ENCODE measurements around the gene PDE4D. TPM values are rescaled to one million over a fixed set of nuclear protein-coding genes. Genes with fewer than 3 reads are reported as not detected.

Gene PDE4D
- total RNA-seq, 1 experiment from 2014 or later, result 3.6 TPM

DNA sequence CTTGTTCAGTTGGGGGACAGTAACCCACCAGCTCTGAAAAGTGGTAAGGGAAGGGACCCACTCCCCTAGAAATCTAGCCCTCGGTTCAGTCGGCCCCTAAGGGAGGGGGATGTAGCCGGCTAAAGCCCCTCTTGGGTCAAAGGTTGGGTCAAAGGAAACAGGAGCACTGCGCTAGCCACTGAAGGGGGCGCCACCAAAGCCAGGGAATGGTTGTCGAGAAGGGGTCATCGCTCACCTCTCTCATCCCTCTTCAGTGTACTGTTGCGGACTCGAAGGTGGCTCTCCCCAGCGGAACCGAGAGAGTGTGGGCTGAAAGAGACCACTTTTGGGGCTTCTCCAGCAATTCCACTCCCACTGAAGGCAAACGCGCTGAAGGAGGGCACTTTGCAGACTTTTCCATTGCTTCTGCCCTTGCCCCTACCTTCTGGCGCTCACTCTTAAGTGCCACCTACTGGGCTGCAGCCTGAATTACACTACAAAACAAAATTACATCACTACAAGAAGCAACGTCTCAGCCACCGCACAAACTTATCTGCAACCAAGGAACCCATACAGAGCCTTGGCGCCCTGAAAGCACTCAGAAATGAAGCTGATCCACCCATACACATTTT lies 396.9 kb downstream of the PDE4D start:
- no peak overlapping the region for H3K4me2 ChIP-seq (ENCODE audit: low read length)
- H3K9me2 ChIP-seq (replicated peaks; ENCODE audit: low read length), result no peaks in the 10 kb centered on the region
- H3K79me2 ChIP-seq (ENCODE audit: low read length), result no peaks in the 10 kb centered on the region
- CTCF ChIA-PET, result interaction anchor here (0.6 kb wide), 1 partner anchor 309 kb away, joined by 4 read pairs; no protein-coding TSS in a partner anchor
- no peaks in the 10 kb centered on the region for H3K27me3 ChIP-seq (ENCODE audit: low read length)
- no peaks in the 10 kb centered on the region for H4K20me1 ChIP-seq (ENCODE audit: low read length)
- no peak overlapping the region for H3K4me3 ChIP-seq (ENCODE audit: low read length)
- POLR2A ChIA-PET (ENCODE audit: unreplicated experiment), result no interaction called here
- TF ChIP-seq EZH2phosphoT487 (IDR thresholded peaks at IDR 0.05; ENCODE audit: borderline replicate concordance, low read length), result no peak
- TF ChIP-seq, protein P1, sequence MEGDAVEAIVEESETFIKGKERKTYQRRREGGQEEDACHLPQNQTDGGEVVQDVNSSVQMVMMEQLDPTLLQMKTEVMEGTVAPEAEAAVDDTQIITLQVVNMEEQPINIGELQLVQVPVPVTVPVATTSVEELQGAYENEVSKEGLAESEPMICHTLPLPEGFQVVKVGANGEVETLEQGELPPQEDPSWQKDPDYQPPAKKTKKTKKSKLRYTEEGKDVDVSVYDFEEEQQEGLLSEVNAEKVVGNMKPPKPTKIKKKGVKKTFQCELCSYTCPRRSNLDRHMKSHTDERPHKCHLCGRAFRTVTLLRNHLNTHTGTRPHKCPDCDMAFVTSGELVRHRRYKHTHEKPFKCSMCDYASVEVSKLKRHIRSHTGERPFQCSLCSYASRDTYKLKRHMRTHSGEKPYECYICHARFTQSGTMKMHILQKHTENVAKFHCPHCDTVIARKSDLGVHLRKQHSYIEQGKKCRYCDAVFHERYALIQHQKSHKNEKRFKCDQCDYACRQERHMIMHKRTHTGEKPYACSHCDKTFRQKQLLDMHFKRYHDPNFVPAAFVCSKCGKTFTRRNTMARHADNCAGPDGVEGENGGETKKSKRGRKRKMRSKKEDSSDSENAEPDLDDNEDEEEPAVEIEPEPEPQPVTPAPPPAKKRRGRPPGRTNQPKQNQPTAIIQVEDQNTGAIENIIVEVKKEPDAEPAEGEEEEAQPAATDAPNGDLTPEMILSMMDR (conservative IDR thresholded peaks at IDR 0.05; ENCODE audit: low read depth, low read length), result peak; percentile 64
- no peaks in the 10 kb centered on the region for H3F3A ChIP-seq (ENCODE audit: low read length, unreplicated experiment)
- H3K9me3 ChIP-seq (ENCODE audit: low read length), result no peaks in the 10 kb centered on the region
- DNase-seq (peak; percentile 39), ATAC-seq (peak; percentile 27; the same call in 1 of the 2 replicates)
- intact Hi-C loops (cut with micrococcal nuclease), result loop anchor here (1.0 to 10.0 kb wide), 3 partner anchors 106 to 609 kb away; no protein-coding TSS in a partner anchor
- BruUV-seq (replicated peaks), result no TSS peak
- no peak overlapping the region for H3K9ac ChIP-seq (ENCODE audit: low read length)
- no peak overlapping the region for H2AFZ ChIP-seq (ENCODE audit: low read length)
- no peaks in the 10 kb centered on the region for H3K4me1 ChIP-seq (ENCODE audit: insufficient read depth, low read length)
- no peaks in the 10 kb centered on the region; the same call in 1 of the 2 replicates for H3K36me3 ChIP-seq (ENCODE audit: low read depth, low read length)
- H3K27ac ChIP-seq (ENCODE audit: low read length), result no peak overlapping the region

DNA sequence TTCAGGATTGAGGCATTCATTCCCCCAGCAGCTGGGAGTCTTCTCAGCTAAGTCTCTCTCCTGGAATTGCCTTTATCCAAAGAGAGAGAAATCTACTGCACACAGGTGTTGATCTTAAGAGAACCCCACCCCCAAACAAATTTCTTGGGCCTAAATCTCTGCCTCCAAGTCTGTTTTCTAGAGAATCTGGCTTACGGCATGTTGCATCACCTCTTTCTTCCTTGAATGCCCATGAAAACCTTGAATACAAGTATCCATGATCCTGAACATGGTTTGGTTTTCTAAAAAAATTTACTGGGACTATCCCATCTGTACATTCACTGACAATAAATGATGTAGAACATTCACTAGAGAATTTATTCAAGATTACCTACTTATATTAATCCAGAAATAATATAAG lies 401.6 kb downstream of the PDE4D start:
- H4K20me1 ChIP-seq (ENCODE audit: low read length), result no peaks in the 10 kb centered on the region
- H3K79me2 ChIP-seq (ENCODE audit: low read length), result no peaks in the 10 kb centered on the region
- no peak overlapping the region for H2AFZ ChIP-seq (ENCODE audit: low read length)
- BruUV-seq (replicated peaks), result no TSS peak
- no peaks in the 10 kb centered on the region for H3K9me2 ChIP-seq (replicated peaks; ENCODE audit: low read length)
- no peaks in the 10 kb centered on the region; the same call in 1 of the 2 replicates for H3K36me3 ChIP-seq (ENCODE audit: low read depth, low read length)
- no peaks in the 10 kb centered on the region for H3K9me3 ChIP-seq (ENCODE audit: low read length)
- ChIA-PET POLR2A (ENCODE audit: unreplicated experiment) (interaction anchor here (0.6 kb wide), 1 partner anchor 111 kb away, joined by 4 read pairs; no protein-coding TSS in a partner anchor), CTCF (no interaction called here)
- no peak overlapping the region for H3K4me2 ChIP-seq (ENCODE audit: low read length)
- ATAC-seq, result no peak
- intact Hi-C loops (cut with micrococcal nuclease), result loop anchor here (10.0 kb wide), 1 partner anchor 457 kb away; no protein-coding TSS in a partner anchor
- no peak for TF ChIP-seq EZH2 (IDR thresholded peaks at IDR 0.05; ENCODE audit: low read length, unreplicated experiment)
- TF ChIP-seq, protein P1 (conservative IDR thresholded peaks at IDR 0.05; ENCODE audit: low read depth, low read length), result no peak
- TF ChIP-seq EZH2phosphoT487 (IDR thresholded peaks at IDR 0.05; ENCODE audit: borderline replicate concordance, low read length), result no peak
- no peak for DNase-seq
- no peak overlapping the region for H3K9ac ChIP-seq (ENCODE audit: low read length)
- H3K4me3 ChIP-seq (ENCODE audit: low read length), result no peak overlapping the region
- no peaks in the 10 kb centered on the region for H3K4me1 ChIP-seq (ENCODE audit: insufficient read depth, low read length)
- H3K27me3 ChIP-seq (ENCODE audit: low read length), result no peaks in the 10 kb centered on the region
- H3K27ac ChIP-seq (ENCODE audit: low read length), result no peak overlapping the region
- H3F3A ChIP-seq (ENCODE audit: low read length, unreplicated experiment), result no peaks in the 10 kb centered on the region

DNA sequence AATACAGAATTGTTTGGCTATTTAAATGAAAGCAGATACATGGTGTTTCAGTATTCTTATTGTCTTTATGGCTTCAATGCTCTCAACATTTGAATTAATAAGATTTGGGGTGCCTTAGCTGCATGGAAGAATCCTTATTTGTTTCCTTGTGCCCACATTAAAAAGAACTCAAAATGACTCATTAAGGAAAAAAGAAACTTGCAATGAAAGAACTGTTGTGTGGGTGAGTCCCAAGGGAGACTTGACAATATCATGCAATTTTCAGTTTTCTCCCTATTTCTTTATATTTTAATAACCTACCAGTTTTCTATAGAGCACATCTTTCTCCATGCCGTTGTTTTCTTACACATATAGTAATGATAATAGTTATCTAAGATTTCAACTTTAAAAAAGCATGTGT lies 404.0 kb downstream of the PDE4D start:
- H3K36me3 ChIP-seq (ENCODE audit: low read depth, low read length), result no peaks in the 10 kb centered on the region
- no peak overlapping the region for H3K4me2 ChIP-seq (ENCODE audit: low read length)
- no TSS peak for BruUV-seq (replicated peaks)
- POLR2A ChIA-PET (ENCODE audit: unreplicated experiment), result no interaction called here
- H3K79me2 ChIP-seq (ENCODE audit: low read length), result no peaks in the 10 kb centered on the region
- no peak overlapping the region for H2AFZ ChIP-seq (ENCODE audit: low read length)
- no peaks in the 10 kb centered on the region for H3K4me1 ChIP-seq (ENCODE audit: insufficient read depth, low read length)
- CTCF ChIA-PET, result no interaction called here
- no peaks in the 10 kb centered on the region for H3K9me2 ChIP-seq (replicated peaks; ENCODE audit: low read length)
- H3K27me3 ChIP-seq (ENCODE audit: low read length), result no peaks in the 10 kb centered on the region
- TF ChIP-seq, protein P1 (conservative IDR thresholded peaks at IDR 0.05; ENCODE audit: low read depth, low read length), result no peak
- TF ChIP-seq EZH2 (IDR thresholded peaks at IDR 0.05; ENCODE audit: low read length, unreplicated experiment), result no peak
- no peak for TF ChIP-seq EZH2phosphoT487 (IDR thresholded peaks at IDR 0.05; ENCODE audit: borderline replicate concordance, low read length)
- no peak overlapping the region for H3K4me3 ChIP-seq (ENCODE audit: low read length)
- no peak overlapping the region for H3K9ac ChIP-seq (ENCODE audit: low read length)
- no peaks in the 10 kb centered on the region for H4K20me1 ChIP-seq (ENCODE audit: low read length)
- ATAC-seq (no peak), DNase-seq (no peak)
- intact Hi-C loops (cut with micrococcal nuclease), result no loop called here
- H3K9me3 ChIP-seq (ENCODE audit: low read length), result no peaks in the 10 kb centered on the region
- H3K27ac ChIP-seq (ENCODE audit: low read length), result no peak overlapping the region
- no peaks in the 10 kb centered on the region for H3F3A ChIP-seq (ENCODE audit: low read length, unreplicated experiment)
